HepG2 (cell line): ENCODE measurements around the gene NUBP2. TPM values are rescaled to one million over a fixed set of nuclear protein-coding genes. Genes with fewer than 3 reads are reported as not detected.

Experiments
- AHR ChIP-seq: IDR thresholded peaks from 2 replicates; pipeline ENCODE4 v1.6.1; 2018; ENCODE audit warnings: missing genetic modification reagents, missing compliant biosample characterization
- HOXA7 ChIP-seq: sonication (generic); formaldehyde crosslinking; IDR thresholded peaks from 2 replicates; pipeline ENCODE4 v1.8.1; 2022; ENCODE audit warnings: mild to moderate bottlenecking, missing genetic modification reagents, moderate library complexity
- JUND ChIP-seq: sonication (generic); formaldehyde crosslinking; IDR thresholded peaks from 2 replicates; pipeline ENCODE4 v1.8.0; 2022; ENCODE audit warnings: mild to moderate bottlenecking, missing genetic modification reagents
- KDM2A ChIP-seq: sonication (generic); formaldehyde crosslinking; IDR thresholded peaks from 2 replicates; pipeline ENCODE4 v1.4.0; 2020; ENCODE audit warnings: low read depth, missing genetic modification reagents, borderline replicate concordance
- MED1 ChIP-seq: sonication (generic); formaldehyde crosslinking; IDR thresholded peaks from 2 replicates; pipeline ENCODE4 v1.4.0; 2020; ENCODE audit warnings: missing genetic modification reagents
- NCOA2 ChIP-seq: sonication (generic); formaldehyde crosslinking; IDR thresholded peaks from 2 replicates; pipeline ENCODE4 v1.8.0; 2022; ENCODE audit warnings: inconsistent platforms
- NFE2L2 ChIP-seq: fragments of 150-350 bp; IDR thresholded peaks from 2 replicates; pipeline ENCODE4 v1.6.1; 2014; ENCODE audit warnings: low read length
- PHF21A ChIP-seq: sonication (generic); formaldehyde crosslinking; IDR thresholded peaks from 2 replicates; pipeline ENCODE4 v1.5.0; 2020; ENCODE audit warnings: mild to moderate bottlenecking, missing genetic modification reagents
- SOX13 ChIP-seq, 3 experiments: fragments of 450-650 bp in 1 of 3; sonication (generic) in 1 of 3; formaldehyde crosslinking in 1 of 3; IDR thresholded peaks in 2 of 3; conservative IDR thresholded peaks in 1 of 3; 2 replicates each; pipeline versions ENCODE4 v1.5.0 to v1.6.1; 2016 to 2020; ENCODE audit warnings: antibody characterized with exemption in 1 of 3, mild to moderate bottlenecking in 1 of 3, missing compliant biosample characterization in 1 of 3, missing genetic modification reagents in 1 of 3, moderate library complexity in 1 of 3
- STAG1 ChIP-seq: sonication (generic); formaldehyde crosslinking; IDR thresholded peaks from 2 replicates; pipeline ENCODE4 v1.4.0; 2020; ENCODE audit warnings: missing genetic modification reagents
- ZFX ChIP-seq: sonication (generic); formaldehyde crosslinking; IDR thresholded peaks from 2 replicates; pipeline ENCODE4 v1.4.0; 2020; ENCODE audit warnings: mild to moderate bottlenecking, low read depth, missing genetic modification reagents, moderate library complexity
- ZKSCAN1 ChIP-seq: fragments of 150-350 bp; IDR thresholded peaks from 2 replicates; pipeline ENCODE4 v1.6.1; 2014; ENCODE audit warnings: low read length
- ZKSCAN8 ChIP-seq: IDR thresholded peaks from 2 replicates; pipeline ENCODE4 v1.6.1; 2016; ENCODE audit warnings: borderline replicate concordance, missing genetic modification reagents, missing compliant biosample characterization
- ZNF446 ChIP-seq: sonication (generic); formaldehyde crosslinking; IDR thresholded peaks from 2 replicates; pipeline ENCODE4 v1.5.0; 2020; ENCODE audit warnings: mild to moderate bottlenecking, missing genetic modification reagents
- ZNF501 ChIP-seq: sonication (generic); formaldehyde crosslinking; IDR thresholded peaks from 2 replicates; pipeline ENCODE4 v1.5.1; 2020; ENCODE audit warnings: mild to moderate bottlenecking, moderate library complexity, missing genetic modification reagents
- polyA plus RNA-seq, 8 experiments: library from polyadenylated mRNA; depleted of rRNA in 3 of 8; stranded (reverse) in 7 of 8; unstranded in 1 of 8; fragments of >200 nt; fragmentation: Illumina TruSeq in 4 of 8; extraction: Trizol in 4 of 8; gene quantifications; 2 replicates each; pipeline versions ENCODE4 v1.2.1 to v1.2.3, GENCODE V29; 2011 to 2016; ENCODE audit warnings: low read depth in 4 of 8, missing spikeins in 1 of 8, mixed read lengths in 1 of 8; ENCODE audit not compliant: insufficient read depth in 1 of 8
- total RNA-seq, 5 experiments: library from RNA; depleted of rRNA; stranded (reverse); fragments of >200 nt; fragmentation: Illumina TruSeq; extraction: Trizol; gene quantifications; 2 replicates each; pipeline ENCODE4 v1.2.3, GENCODE V29; 2016; ENCODE audit warnings: low read depth in 1 of 5
- TF ChIP-seq, protein P1 (sequence below): fragments of 450-650 bp; IDR thresholded peaks from 2 replicates; pipeline ENCODE4 v1.6.1; 2016
- TF ChIP-seq, protein P2 (sequence below): IDR thresholded peaks from 2 replicates; pipeline ENCODE4 v1.6.1; 2016; ENCODE audit warnings: mild to moderate bottlenecking
- TF ChIP-seq, protein P3 (sequence below): sonication (generic); formaldehyde crosslinking; IDR thresholded peaks from 2 replicates; pipeline ENCODE4 v1.4.0; 2020; ENCODE audit warnings: missing genetic modification reagents, borderline replicate concordance
- TF ChIP-seq, protein P4 (sequence below): sonication (generic); formaldehyde crosslinking; IDR thresholded peaks from 2 replicates; pipeline ENCODE4 v1.9.0; 2022; ENCODE audit warnings: missing genetic modification reagents, mild to moderate bottlenecking, borderline replicate concordance
- TF ChIP-seq, protein P5 (sequence below): sonication (generic); formaldehyde crosslinking; IDR thresholded peaks from 2 replicates; pipeline ENCODE4 v1.4.0; 2020; ENCODE audit warnings: missing genetic modification reagents

NUBP2 gene
- total and polyA plus RNA-seq, 2 of the 13 experiments (the other 11 are each of a cell fraction or from before 2014, with no cell fraction given): 25.7 to 61.5 TPM

DNA sequence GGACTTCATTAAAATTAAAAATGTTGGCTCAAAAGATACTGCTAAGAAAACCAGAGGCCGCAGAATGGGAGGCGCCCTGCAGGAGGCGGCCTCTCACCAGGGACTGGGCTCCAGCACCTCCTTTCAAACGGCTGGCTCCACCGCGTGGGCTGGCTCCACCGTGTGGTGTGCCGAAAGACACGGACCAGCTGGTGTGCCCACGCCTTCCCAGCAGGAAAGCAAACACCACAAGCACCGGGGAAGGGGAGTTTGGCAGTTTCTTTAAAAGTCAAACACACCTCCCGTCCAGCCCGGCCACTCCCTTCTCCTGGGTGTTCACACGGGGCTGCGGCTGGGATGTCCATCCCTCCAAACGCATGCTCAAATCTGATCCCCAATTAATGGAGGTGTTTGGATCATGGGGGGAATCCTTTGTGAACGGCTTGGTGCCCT lies 30.0 kb downstream of the NUBP2 start (continued):
- TF ChIP-seq ZNF446 (CRISPR knock-in tag) (no peak), HOXA7 (no peak), ZKSCAN8 (CRISPR knock-in tag) (no peak), NFE2L2 (no peak), KDM2A (CRISPR knock-in tag) (peak; percentile 91), AHR (CRISPR knock-in tag) (peak; percentile 46; the same call in 1 of the 2 replicates), NCOA2 (CRISPR knock-in tag) (0 out of 2 replicates have a peak, but pooled peaks have one; percentile 11), ZFX (CRISPR knock-in tag) (peak; percentile 39; the same call in 1 of the 2 replicates), SOX13 (IDR thresholded peaks at IDR 0.05) (no peak), SOX13 (CRISPR knock-in tag; conservative IDR thresholded peaks at IDR 0.05 in 1 of 2, IDR thresholded peaks at IDR 0.05 in 1 of 2) (0 out of 4 replicates have a peak, but pooled peaks of 1 of the 2 experiments have one; percentile 34), MED1 (CRISPR knock-in tag) (peak; percentile 41; the same call in 1 of the 2 replicates), ZKSCAN1 (no peak), PHF21A (CRISPR knock-in tag) (no peak), STAG1 (CRISPR knock-in tag) (peak; percentile 88), JUND (no peak), ZNF501 (peak; percentile 66; the same call in 1 of the 2 replicates)
- TF ChIP-seq, protein P1, sequence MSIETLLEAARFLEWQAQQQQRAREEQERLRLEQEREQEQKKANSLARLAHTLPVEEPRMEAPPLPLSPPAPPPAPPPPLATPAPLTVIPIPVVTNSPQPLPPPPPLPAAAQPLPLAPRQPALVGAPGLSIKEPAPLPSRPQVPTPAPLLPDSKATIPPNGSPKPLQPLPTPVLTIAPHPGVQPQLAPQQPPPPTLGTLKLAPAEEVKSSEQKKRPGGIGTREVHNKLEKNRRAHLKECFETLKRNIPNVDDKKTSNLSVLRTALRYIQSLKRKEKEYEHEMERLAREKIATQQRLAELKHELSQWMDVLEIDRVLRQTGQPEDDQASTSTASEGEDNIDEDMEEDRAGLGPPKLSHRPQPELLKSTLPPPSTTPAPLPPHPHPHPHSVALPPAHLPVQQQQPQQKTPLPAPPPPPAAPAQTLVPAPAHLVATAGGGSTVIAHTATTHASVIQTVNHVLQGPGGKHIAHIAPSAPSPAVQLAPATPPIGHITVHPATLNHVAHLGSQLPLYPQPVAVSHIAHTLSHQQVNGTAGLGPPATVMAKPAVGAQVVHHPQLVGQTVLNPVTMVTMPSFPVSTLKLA: 0 out of 2 replicates have a peak, but pooled peaks have one; percentile 15
- TF ChIP-seq, protein P2, sequence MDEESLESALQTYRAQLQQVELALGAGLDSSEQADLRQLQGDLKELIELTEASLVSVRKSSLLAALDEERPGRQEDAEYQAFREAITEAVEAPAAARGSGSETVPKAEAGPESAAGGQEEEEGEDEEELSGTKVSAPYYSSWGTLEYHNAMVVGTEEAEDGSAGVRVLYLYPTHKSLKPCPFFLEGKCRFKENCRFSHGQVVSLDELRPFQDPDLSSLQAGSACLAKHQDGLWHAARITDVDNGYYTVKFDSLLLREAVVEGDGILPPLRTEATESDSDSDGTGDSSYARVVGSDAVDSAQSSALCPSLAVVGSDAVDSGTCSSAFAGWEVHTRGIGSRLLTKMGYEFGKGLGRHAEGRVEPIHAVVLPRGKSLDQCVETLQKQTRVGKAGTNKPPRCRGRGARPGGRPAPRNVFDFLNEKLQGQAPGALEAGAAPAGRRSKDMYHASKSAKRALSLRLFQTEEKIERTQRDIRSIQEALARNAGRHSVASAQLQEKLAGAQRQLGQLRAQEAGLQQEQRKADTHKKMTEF (CRISPR knock-in tag): peak; percentile 37; the same call in 1 of the 2 replicates
- TF ChIP-seq, protein P3, sequence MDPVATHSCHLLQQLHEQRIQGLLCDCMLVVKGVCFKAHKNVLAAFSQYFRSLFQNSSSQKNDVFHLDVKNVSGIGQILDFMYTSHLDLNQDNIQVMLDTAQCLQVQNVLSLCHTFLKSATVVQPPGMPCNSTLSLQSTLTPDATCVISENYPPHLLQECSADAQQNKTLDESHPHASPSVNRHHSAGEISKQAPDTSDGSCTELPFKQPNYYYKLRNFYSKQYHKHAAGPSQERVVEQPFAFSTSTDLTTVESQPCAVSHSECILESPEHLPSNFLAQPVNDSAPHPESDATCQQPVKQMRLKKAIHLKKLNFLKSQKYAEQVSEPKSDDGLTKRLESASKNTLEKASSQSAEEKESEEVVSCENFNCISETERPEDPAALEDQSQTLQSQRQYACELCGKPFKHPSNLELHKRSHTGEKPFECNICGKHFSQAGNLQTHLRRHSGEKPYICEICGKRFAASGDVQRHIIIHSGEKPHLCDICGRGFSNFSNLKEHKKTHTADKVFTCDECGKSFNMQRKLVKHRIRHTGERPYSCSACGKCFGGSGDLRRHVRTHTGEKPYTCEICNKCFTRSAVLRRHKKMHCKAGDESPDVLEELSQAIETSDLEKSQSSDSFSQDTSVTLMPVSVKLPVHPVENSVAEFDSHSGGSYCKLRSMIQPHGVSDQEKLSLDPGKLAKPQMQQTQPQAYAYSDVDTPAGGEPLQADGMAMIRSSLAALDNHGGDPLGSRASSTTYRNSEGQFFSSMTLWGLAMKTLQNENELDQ (CRISPR knock-in tag): no peak
- TF ChIP-seq, protein P4, sequence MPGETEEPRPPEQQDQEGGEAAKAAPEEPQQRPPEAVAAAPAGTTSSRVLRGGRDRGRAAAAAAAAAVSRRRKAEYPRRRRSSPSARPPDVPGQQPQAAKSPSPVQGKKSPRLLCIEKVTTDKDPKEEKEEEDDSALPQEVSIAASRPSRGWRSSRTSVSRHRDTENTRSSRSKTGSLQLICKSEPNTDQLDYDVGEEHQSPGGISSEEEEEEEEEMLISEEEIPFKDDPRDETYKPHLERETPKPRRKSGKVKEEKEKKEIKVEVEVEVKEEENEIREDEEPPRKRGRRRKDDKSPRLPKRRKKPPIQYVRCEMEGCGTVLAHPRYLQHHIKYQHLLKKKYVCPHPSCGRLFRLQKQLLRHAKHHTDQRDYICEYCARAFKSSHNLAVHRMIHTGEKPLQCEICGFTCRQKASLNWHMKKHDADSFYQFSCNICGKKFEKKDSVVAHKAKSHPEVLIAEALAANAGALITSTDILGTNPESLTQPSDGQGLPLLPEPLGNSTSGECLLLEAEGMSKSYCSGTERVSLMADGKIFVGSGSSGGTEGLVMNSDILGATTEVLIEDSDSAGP (CRISPR knock-in tag): peak; percentile 23; the same call in 1 of the 2 replicates
- TF ChIP-seq, protein P5, sequence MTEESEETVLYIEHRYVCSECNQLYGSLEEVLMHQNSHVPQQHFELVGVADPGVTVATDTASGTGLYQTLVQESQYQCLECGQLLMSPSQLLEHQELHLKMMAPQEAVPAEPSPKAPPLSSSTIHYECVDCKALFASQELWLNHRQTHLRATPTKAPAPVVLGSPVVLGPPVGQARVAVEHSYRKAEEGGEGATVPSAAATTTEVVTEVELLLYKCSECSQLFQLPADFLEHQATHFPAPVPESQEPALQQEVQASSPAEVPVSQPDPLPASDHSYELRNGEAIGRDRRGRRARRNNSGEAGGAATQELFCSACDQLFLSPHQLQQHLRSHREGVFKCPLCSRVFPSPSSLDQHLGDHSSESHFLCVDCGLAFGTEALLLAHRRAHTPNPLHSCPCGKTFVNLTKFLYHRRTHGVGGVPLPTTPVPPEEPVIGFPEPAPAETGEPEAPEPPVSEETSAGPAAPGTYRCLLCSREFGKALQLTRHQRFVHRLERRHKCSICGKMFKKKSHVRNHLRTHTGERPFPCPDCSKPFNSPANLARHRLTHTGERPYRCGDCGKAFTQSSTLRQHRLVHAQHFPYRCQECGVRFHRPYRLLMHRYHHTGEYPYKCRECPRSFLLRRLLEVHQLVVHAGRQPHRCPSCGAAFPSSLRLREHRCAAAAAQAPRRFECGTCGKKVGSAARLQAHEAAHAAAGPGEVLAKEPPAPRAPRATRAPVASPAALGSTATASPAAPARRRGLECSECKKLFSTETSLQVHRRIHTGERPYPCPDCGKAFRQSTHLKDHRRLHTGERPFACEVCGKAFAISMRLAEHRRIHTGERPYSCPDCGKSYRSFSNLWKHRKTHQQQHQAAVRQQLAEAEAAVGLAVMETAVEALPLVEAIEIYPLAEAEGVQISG (CRISPR knock-in tag): peak; percentile 50; the same call in 1 of the 2 replicates
